Right lobe of liver (tissue), 6 donors: Measurements from ENCODE around the gene SHC3. TPM values are rescaled to one million over a fixed set of nuclear protein-coding genes. Genes with fewer than 3 reads are reported as not detected.

Experiments
- ATAC-seq, 4 donors: fragments of 200-7000 bp; cut with Tn5 transposase; one replicate each; pipeline ENCODE4 v1.9.1; 2020; ENCODE audit warnings: mild to moderate bottlenecking in 4 of 4, moderate library complexity in 4 of 4
- DNase-seq, 3 donors: peaks; one replicate each; pipeline ENCODE4 v3.0.0-alpha.2; 2020
- H3K27ac ChIP-seq, 3 donors: fragments of 200-600 bp; one replicate each; pipeline ENCODE4 v1.8.0; 2022
- H3K27me3 ChIP-seq, 2 donors: fragments of 200-600 bp; one replicate each; pipeline ENCODE4 v1.8.0; 2022
- H3K36me3 ChIP-seq, 4 donors: fragments of 200-600 bp; sonication (generic) in 1 of 4; one replicate each; pipeline versions ENCODE4 v1.5.1 to v1.8.0; 2017 to 2022; ENCODE audit warnings: control low read depth in 1 of 4
- H3K4me1 ChIP-seq, 4 donors: fragments of 200-600 bp; sonication (generic) in 1 of 4; one replicate each; pipeline versions ENCODE4 v1.5.1 to v1.8.0; 2017 to 2022; ENCODE audit warnings: control low read depth in 1 of 4
- H3K4me3 ChIP-seq, 3 donors: fragments of 200-600 bp; one replicate each; pipeline ENCODE4 v1.8.0; 2022
- H3K9me3 ChIP-seq, 4 donors: fragments of 200-600 bp; sonication (generic) in 1 of 4; one replicate each; pipeline versions ENCODE4 v1.5.1 to v1.8.0; 2017 to 2022; ENCODE audit warnings: control low read depth in 1 of 4
- POLR2A ChIP-seq: fragments of 450-650 bp; IDR thresholded peaks from one replicate; pipeline ENCODE4 v1.6.1; 2017; ENCODE audit warnings: antibody characterized with exemption, mild to moderate bottlenecking
- WGBS: methylation state at CpG from one replicate; pipeline ENCODE4 v1.1.6; 2018; ENCODE audit warnings: low coverage, low lambda C conversion rate; ENCODE audit not compliant: insufficient coverage; ENCODE audit errors: missing lambda C conversion rate; 5-methylcytosine and 5-hydroxymethylcytosine counted together
- intact Hi-C, 2 donors: fragments of 100-400 bp; cut with DNase I; formaldehyde crosslinking; loops; one replicate each; pipeline versions ENCODE4 v1.11.2 to v1.14.1; 2022
- total RNA-seq, 6 experiments: library from RNA; depleted of rRNA in 2 of 6; stranded (reverse); fragments of >200 nt in 2 of 6; fragmentation: NEBNext Ultra II Directional in 3 of 6; extraction: Animal tissue kit (Norgen Biotek cat#: 25700) in 3 of 6; gene quantifications; one replicate each; pipeline versions ENCODE4 v1.1.0 to v1.2.4, GENCODE V29; 2016 to 2023
- TF ChIP-seq, protein P1 (sequence below), 4 donors: fragments of 200-600 bp in 3 of 4; fragments of 450-650 bp in 1 of 4; IDR thresholded peaks; one replicate each; pipeline versions ENCODE4 v1.5.1 to v1.8.0; 2016 to 2022; ENCODE audit warnings: antibody characterized with exemption in 4 of 4, mild to moderate bottlenecking in 2 of 4
- donor health status: DM: no; HTN: yes; CAD: no.
- donor health status: DM: no; HTN: no; CAD: no.
- donor health status: DM: no; HTN: no; CAD: no.
- donor health status: DM: no; HTN: yes; CAD: no.
- donor health status: DM: no; HTN: yes; CAD: no.

The SHC3 gene
- total RNA-seq, 6 experiments from 2014 or later, result 0.05 to 0.35 (median 0.17) TPM

DNA sequence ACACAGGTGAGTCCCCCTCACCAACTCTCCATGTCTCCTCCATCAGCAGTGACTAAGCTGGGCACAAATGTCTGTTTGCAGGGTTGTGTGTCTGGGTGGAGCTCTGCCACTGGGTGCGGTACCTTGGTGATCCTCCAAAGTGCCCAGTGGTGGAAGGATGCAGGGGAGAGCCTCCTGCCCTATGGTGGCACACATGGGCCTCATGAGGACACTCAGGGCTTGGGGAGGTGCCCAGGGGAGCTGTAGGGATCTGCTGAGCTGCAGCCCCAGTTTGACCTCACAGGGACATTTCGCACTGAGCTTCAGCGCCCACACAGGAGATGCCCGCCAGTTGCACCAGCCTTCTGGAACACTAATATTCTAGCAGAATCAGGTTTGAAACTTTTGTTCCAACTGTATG lies 157.9 kb downstream of the SHC3 start:
- WGBS, result 100% methylated on average over 1 of the region's 4 CpGs
- TF ChIP-seq POLR2A, result no peak
- TF ChIP-seq, protein P1, sequence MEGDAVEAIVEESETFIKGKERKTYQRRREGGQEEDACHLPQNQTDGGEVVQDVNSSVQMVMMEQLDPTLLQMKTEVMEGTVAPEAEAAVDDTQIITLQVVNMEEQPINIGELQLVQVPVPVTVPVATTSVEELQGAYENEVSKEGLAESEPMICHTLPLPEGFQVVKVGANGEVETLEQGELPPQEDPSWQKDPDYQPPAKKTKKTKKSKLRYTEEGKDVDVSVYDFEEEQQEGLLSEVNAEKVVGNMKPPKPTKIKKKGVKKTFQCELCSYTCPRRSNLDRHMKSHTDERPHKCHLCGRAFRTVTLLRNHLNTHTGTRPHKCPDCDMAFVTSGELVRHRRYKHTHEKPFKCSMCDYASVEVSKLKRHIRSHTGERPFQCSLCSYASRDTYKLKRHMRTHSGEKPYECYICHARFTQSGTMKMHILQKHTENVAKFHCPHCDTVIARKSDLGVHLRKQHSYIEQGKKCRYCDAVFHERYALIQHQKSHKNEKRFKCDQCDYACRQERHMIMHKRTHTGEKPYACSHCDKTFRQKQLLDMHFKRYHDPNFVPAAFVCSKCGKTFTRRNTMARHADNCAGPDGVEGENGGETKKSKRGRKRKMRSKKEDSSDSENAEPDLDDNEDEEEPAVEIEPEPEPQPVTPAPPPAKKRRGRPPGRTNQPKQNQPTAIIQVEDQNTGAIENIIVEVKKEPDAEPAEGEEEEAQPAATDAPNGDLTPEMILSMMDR (IDR thresholded peaks at IDR 0.05), result no peak
- no peak overlapping the region for H3K27ac ChIP-seq
- DNase-seq (no peak), ATAC-seq (no peak)
- H3K9me3 ChIP-seq, result no peaks in the 10 kb centered on the region
- H3K4me1 ChIP-seq, result no peaks in the 10 kb centered on the region
- no peaks in the 10 kb centered on the region for H3K36me3 ChIP-seq
- intact Hi-C loops, result no loop called here
- no peaks in the 10 kb centered on the region for H3K27me3 ChIP-seq
- H3K4me3 ChIP-seq, result no peak overlapping the region

DNA sequence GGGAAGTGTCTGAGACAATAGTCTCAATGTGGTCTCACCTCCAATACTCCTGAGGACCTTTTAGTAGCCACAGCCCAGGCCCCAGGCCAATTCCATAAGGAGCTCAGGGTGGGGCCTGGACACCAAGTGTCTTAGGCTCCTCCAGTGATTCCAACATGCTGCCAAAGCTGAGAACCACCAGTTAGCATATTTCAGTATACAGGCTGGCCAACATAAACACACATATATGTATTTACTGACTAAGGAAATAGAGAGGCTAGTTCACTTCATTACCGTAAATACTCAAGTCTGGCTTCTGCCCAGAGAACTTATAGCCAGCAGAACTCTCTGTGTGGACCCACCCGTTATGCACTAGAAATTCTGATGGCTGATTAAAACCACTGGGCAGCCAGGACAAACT lies 163.3 kb downstream of the SHC3 start:
- 93% methylated on average over 2 of the region's 2 CpGs for WGBS
- no peaks in the 10 kb centered on the region for H3K36me3 ChIP-seq
- no peaks in the 10 kb centered on the region for H3K9me3 ChIP-seq
- no peak for ATAC-seq
- no peaks in the 10 kb centered on the region for H3K4me1 ChIP-seq
- intact Hi-C loops, result no loop called here
- TF ChIP-seq, protein P1 (IDR thresholded peaks at IDR 0.05), result no peak
- TF ChIP-seq POLR2A, result no peak
- no peak overlapping the region for H3K4me3 ChIP-seq
- no peak overlapping the region for H3K27ac ChIP-seq
- no peak for DNase-seq
- no peaks in the 10 kb centered on the region for H3K27me3 ChIP-seq

DNA sequence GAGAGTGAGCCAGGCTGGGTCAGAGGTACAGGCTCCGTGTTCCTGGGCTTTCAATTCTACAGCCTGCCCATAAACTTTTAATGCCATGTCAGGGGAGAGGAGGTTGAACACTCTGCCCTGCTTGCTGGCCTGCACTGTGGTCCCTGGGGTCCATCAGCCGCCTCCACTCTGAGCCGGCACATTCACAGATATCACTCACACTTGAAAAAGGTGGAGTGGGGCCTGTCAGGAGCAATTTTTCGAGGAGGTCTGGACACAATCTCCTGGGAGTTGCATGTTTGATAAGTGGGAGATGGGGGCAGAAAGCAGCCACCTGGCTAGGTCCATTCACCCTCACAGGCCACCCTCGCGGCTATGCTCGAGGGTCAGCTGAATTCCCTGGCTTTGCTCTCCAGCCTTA lies 164.5 kb downstream of the SHC3 start:
- TF ChIP-seq, protein P1 (IDR thresholded peaks at IDR 0.05), result no peak
- TF ChIP-seq POLR2A, result no peak
- no peak overlapping the region for H3K27ac ChIP-seq
- H3K27me3 ChIP-seq, result no peaks in the 10 kb centered on the region
- no peaks in the 10 kb centered on the region for H3K4me1 ChIP-seq
- intact Hi-C loops, result no loop called here
- ATAC-seq, result no peak
- no peak overlapping the region for H3K4me3 ChIP-seq
- DNase-seq, result no peak
- 67% methylated on average over 1 of the region's 7 CpGs for WGBS
- H3K36me3 ChIP-seq, result no peaks in the 10 kb centered on the region
- no peaks in the 10 kb centered on the region for H3K9me3 ChIP-seq

DNA sequence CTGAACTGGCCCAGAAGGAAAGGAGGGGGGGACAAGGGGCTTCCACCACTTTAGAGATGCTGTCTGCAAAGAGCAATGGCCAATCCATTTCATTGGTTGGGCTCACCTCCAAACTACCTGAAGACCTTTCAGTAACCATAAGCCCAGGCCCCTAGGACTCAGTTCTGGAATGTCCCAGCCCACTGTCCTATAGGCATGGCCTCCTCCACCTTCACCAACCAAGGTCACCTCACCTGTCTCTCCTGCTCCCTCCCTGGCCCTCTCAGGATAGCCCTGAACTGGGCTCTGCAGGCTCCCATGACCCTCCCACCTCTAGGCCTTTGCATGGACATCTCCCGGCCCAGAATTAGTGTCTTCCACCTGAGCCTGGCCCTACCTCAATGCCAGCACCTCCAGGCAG lies 165.0 kb downstream of the SHC3 start:
- Histone ChIP-seq H3K4me3 (no peak overlapping the region), H3K4me1 (no peaks in the 10 kb centered on the region), H3K27me3 (no peaks in the 10 kb centered on the region), H3K27ac (no peak overlapping the region), H3K36me3 (no peaks in the 10 kb centered on the region), H3K9me3 (no peaks in the 10 kb centered on the region)
- TF ChIP-seq POLR2A, result no peak
- TF ChIP-seq, protein P1 (IDR thresholded peaks at IDR 0.05), result no peak
- no CpG with 5 or more reads among the region's 1 CpG for WGBS
- intact Hi-C loops, result no loop called here
- DNase-seq (no peak), ATAC-seq (peak in 1 of 4 donors; percentile 18)
